HCT116 (cell line): ENCODE measurements around the gene SULT1A1. TPM values are rescaled to one million over a fixed set of nuclear protein-coding genes. Genes with fewer than 3 reads are reported as not detected.

Experiments
- ATAC-seq: fragments of 200-7000 bp; cut with Tn5 transposase; 2 replicates; pipeline ENCODE4 v1.9.1; 2020; ENCODE audit warnings: mild to moderate bottlenecking, moderate library complexity
- BruUV-seq: library from RNA; stranded (reverse); fragments of 400-500 nt; replicated peaks from 2 replicates; lab custom pipeline; 2021; lab: Mats Ljungman, UMichigan
- CTCF ChIA-PET: fragments of 300-600 bp; sonication (Branson Sonifier 250); formaldehyde crosslinking; loops from one replicate; lab custom pipeline; 2021; ENCODE audit warnings: antibody characterized with exemption; lab: Charles Lee
- POLR2A ChIA-PET: fragments of 300-600, 350-600 bp; sonication (Branson Sonifier 250); formaldehyde crosslinking; loops from one replicate; lab custom pipeline; 2021; ENCODE audit warnings: antibody characterized with exemption; lab: Charles Lee
- RAD21 ChIA-PET, 2 experiments: fragments of 300-600 bp; sonication (Branson Sonifier 250); formaldehyde crosslinking; loops; one replicate each; lab custom pipeline; 2023; ENCODE audit warnings: low total read pairs in 2 of 2; ENCODE audit not compliant: uncharacterized antibody in 2 of 2, unreplicated experiment in 2 of 2, low non-redundant PET in 1 of 2; lab: Charles Lee
- DNase-seq: peaks from one replicate; pipeline ENCODE4 v3.0.0-alpha.2; 2010; ENCODE audit warnings: low read depth, low spot score
- H2AFZ ChIP-seq: fragments of 200-600 bp; shearing (Covaris generic), sonication (generic); 2 replicates; pipeline ENCODE4 v1.6.1; 2017; ENCODE audit warnings: low read depth, mixed run types, mixed read lengths, antibody characterized with exemption, low read length; ENCODE audit not compliant: poor library complexity, severe bottlenecking
- H3K27ac ChIP-seq: 2 replicates; pipeline ENCODE4 v1.5.1; 2012; ENCODE audit warnings: low read depth, low read length
- H3K27me3 ChIP-seq: fragments of 200-600 bp; sonication (generic); 2 replicates; pipeline ENCODE4 v1.6.1; 2016; ENCODE audit warnings: mixed run types, low read length, mixed read lengths; ENCODE audit not compliant: insufficient read depth
- H3K36me3 ChIP-seq, 2 experiments: fragments of 200-500 bp in 1 of 2; fragments of 200-600 bp in 1 of 2; sonication (Bioruptor generic) in 1 of 2; sonication (generic) in 1 of 2; 2 replicates each; pipeline versions ENCODE4 v1.5.1 to v1.6.1; 2014 to 2016; ENCODE audit warnings: low read length in 2 of 2, inconsistent platforms in 1 of 2, mixed read lengths in 1 of 2, mixed run types in 1 of 2; ENCODE audit not compliant: insufficient read depth in 2 of 2, control insufficient read depth in 1 of 2
- H3K4me1 ChIP-seq, 2 experiments: fragments of 200-600 bp in 1 of 2; sonication (generic) in 1 of 2; 2 replicates each; pipeline versions ENCODE4 v1.5.1 to v1.6.1; 2012 to 2017; ENCODE audit warnings: low read length in 2 of 2, inconsistent platforms in 1 of 2, mild to moderate bottlenecking in 1 of 2, mixed read lengths in 1 of 2, mixed run types in 1 of 2, moderate library complexity in 1 of 2; ENCODE audit not compliant: insufficient read depth in 2 of 2, control insufficient read depth in 1 of 2
- H3K4me2 ChIP-seq: fragments of 200-600 bp; sonication (generic); 2 replicates; pipeline ENCODE4 v1.6.1; 2017; ENCODE audit warnings: mixed run types, low read length, mixed read lengths
- H3K4me3 ChIP-seq, 2 experiments: fragments of 200-600 bp in 1 of 2; sonication (generic) in 1 of 2; replicated peaks in 1 of 2; 2 replicates each; pipeline ENCODE4 v1.5.1; 2011 to 2016; ENCODE audit warnings: low read length in 2 of 2, control low read depth in 1 of 2, low read depth in 1 of 2, mild to moderate bottlenecking in 1 of 2, mixed read lengths in 1 of 2, mixed run types in 1 of 2
- H3K79me2 ChIP-seq: fragments of 200-600 bp; sonication (generic); 2 replicates; pipeline ENCODE4 v1.6.1; 2017; ENCODE audit warnings: mild to moderate bottlenecking, mixed run types, low read length, moderate library complexity, mixed read lengths; ENCODE audit not compliant: insufficient read depth
- H3K9ac ChIP-seq: fragments of 200-600 bp; sonication (generic); 2 replicates; pipeline ENCODE4 v1.6.1; 2016; ENCODE audit warnings: low read length, mixed read lengths
- H3K9me2 ChIP-seq: fragments of 200-600 bp; sonication (generic), shearing (Covaris generic); 2 replicates; pipeline ENCODE4 v1.6.1; 2017; ENCODE audit warnings: mixed run types, mild to moderate bottlenecking, moderate library complexity; ENCODE audit not compliant: insufficient read depth
- H3K9me3 ChIP-seq, 2 experiments: fragments of 200-500 bp in 1 of 2; fragments of 200-600 bp in 1 of 2; sonication (Bioruptor generic) in 1 of 2; sonication (generic) in 1 of 2; 2 replicates each; pipeline ENCODE4 v1.6.1; 2014 to 2017; ENCODE audit warnings: low read length in 2 of 2, mixed read lengths in 2 of 2, inconsistent platforms in 1 of 2, low read depth in 1 of 2, mild to moderate bottlenecking in 1 of 2, mixed run types in 1 of 2, moderate library complexity in 1 of 2; ENCODE audit not compliant: control insufficient read depth in 1 of 2, insufficient read depth in 1 of 2
- H4K20me1 ChIP-seq: fragments of 200-600 bp; sonication (generic), shearing (Covaris generic); 2 replicates; pipeline ENCODE4 v1.6.1; 2017; ENCODE audit warnings: mixed run types, mild to moderate bottlenecking, moderate library complexity; ENCODE audit not compliant: insufficient read depth
- CBX3 ChIP-seq: IDR thresholded peaks from 2 replicates; pipeline ENCODE4 v1.6.1; 2012; ENCODE audit warnings: low read depth
- CEBPB ChIP-seq: IDR thresholded peaks from 2 replicates; pipeline ENCODE4 v1.6.1; 2012; ENCODE audit warnings: low read depth
- ELF1 ChIP-seq: IDR thresholded peaks from 2 replicates; pipeline ENCODE4 v1.6.1; 2012; ENCODE audit warnings: low read depth, borderline replicate concordance
- EZH2 ChIP-seq: fragments of 200-600 bp; sonication (generic); IDR thresholded peaks from 2 replicates; pipeline ENCODE4 v1.6.1; 2017; ENCODE audit warnings: antibody characterized with exemption, mixed run types
- JUND ChIP-seq: IDR thresholded peaks from 2 replicates; pipeline ENCODE4 v1.6.1; 2012
- MAX ChIP-seq: IDR thresholded peaks from 2 replicates; pipeline ENCODE4 v1.6.1; 2012
- POLR2AphosphoS5 ChIP-seq: IDR thresholded peaks from 2 replicates; pipeline ENCODE4 v1.6.1; 2011; ENCODE audit warnings: mild to moderate bottlenecking, low read depth, low read length, moderate library complexity
- SP1 ChIP-seq: IDR thresholded peaks from 2 replicates; pipeline ENCODE4 v1.6.1; 2012; ENCODE audit warnings: low read depth
- SRF ChIP-seq: IDR thresholded peaks from 2 replicates; pipeline ENCODE4 v1.6.1; 2012; ENCODE audit warnings: low read depth
- YY1 ChIP-seq: IDR thresholded peaks from 2 replicates; pipeline ENCODE4 v1.6.1; 2011; ENCODE audit warnings: low read length, low read depth, moderate library complexity, mild to moderate bottlenecking; ENCODE audit not compliant: insufficient replicate concordance; ENCODE audit errors: extremely low read depth
- ZBTB33 ChIP-seq: IDR thresholded peaks from 2 replicates; pipeline ENCODE4 v1.6.1; 2011; ENCODE audit warnings: mild to moderate bottlenecking, low read length, moderate library complexity; ENCODE audit not compliant: insufficient replicate concordance; ENCODE audit errors: extremely low read depth
- ZFX ChIP-seq: fragments of 450-650 bp; IDR thresholded peaks from 2 replicates; pipeline ENCODE4 v1.6.1; 2017
- intact Hi-C: fragments of 100-400 bp; cut with micrococcal nuclease; formaldehyde crosslinking; loops from 2 replicates; pipeline ENCODE4 v1.10.0; 2022
- total RNA-seq: library from RNA; stranded (reverse); gene quantifications from one replicate; pipeline ENCODE4 v1.2.1, GENCODE V29; 2021; ENCODE audit not compliant: unreplicated experiment

SULT1A1 gene
- total RNA-seq, 1 experiment from 2014 or later, result 23.1 TPM

- H2AFZ ChIP-seq, result no peak overlapping the region
- no peaks in the 10 kb centered on the region for H3K9me2 ChIP-seq
- H3K79me2 ChIP-seq, result peaks cover 6% of the 10 kb centered on the region; the same call in 1 of the 2 replicates
- H3K4me3 ChIP-seq, result no peak overlapping the region
- H3K27me3 ChIP-seq, result no peaks in the 10 kb centered on the region
- no peak for DNase-seq
- intact Hi-C loops, result no loop called here
- no peak overlapping the region for H3K9ac ChIP-seq
- H4K20me1 ChIP-seq, result no peaks in the 10 kb centered on the region
- H3K9me3 ChIP-seq, result no peaks in the 10 kb centered on the region
- no peak overlapping the region for H3K4me2 ChIP-seq
- no TSS peak for BruUV-seq
- CTCF ChIA-PET, result no interaction called here
- POLR2A ChIA-PET, result no interaction called here
- no peak overlapping the region for H3K27ac ChIP-seq
- no peak for ATAC-seq
- TF ChIP-seq JUND (no peak), SRF (no peak), ZBTB33 (no peak), CEBPB (no peak), MAX (no peak), EZH2 (no peak), POLR2AphosphoS5 (no peak), YY1 (no peak), SP1 (no peak), CBX3 (no peak), ELF1 (no peak), ZFX (no peak)
- peaks cover 5 to 13% of the 10 kb centered on the region in 2 experiments; a peak in 3 of 4 replicates for H3K4me1 ChIP-seq
- RAD21 ChIA-PET, result no interaction called here
- no peaks in the 10 kb centered on the region; a peak in 1 of 4 replicates for H3K36me3 ChIP-seq
Observed at GRCh38 chr16:28558456-28558855, 51.4 kb downstream of the SULT1A1 start.
